ENCODE data around the gene DZIP1L.

The DZIP1L gene

GRCh38 chr3:138043266-138044029, 72.0 kb downstream of the DZIP1L start:
- no peak overlapping the region for H3K4me3 ChIP-seq

GRCh38 chr3:138042043-138042442, 73.4 kb downstream of the DZIP1L start:
- no peak overlapping the region for H3K27ac ChIP-seq
- no peak overlapping the region for H3K4me3 ChIP-seq

More at GRCh38 chr3:138043266-138044029, 72.0 kb downstream of the DZIP1L start:
- no peak overlapping the region for H3K27ac ChIP-seq

GRCh38 chr3:138038725-138039462, 76.5 kb downstream of the DZIP1L start:
- Histone ChIP-seq H3K27ac (no peak overlapping the region), H3K4me3 (no peak overlapping the region)

- Histone ChIP-seq H3K4me3 (no peak overlapping the region), H3K27ac (no peak overlapping the region)
These were observed 78.8 kb downstream of the DZIP1L start for GRCh38 chr3:138036572-138036971.

- Histone ChIP-seq H3K27ac (no peak overlapping the region), H3K4me3 (no peak overlapping the region)
These were observed 80.5 kb downstream of the DZIP1L start for GRCh38 chr3:138034918-138035317.

- no peak overlapping the region for H3K27ac ChIP-seq
These were observed 82.2 kb downstream of the DZIP1L start for GRCh38 chr3:138033202-138033691.

GRCh38 chr3:138032567-138032966, 82.8 kb downstream of the DZIP1L start:
- no peak overlapping the region for H3K27ac ChIP-seq
- H3K4me3 ChIP-seq: no peak overlapping the region

More at GRCh38 chr3:138033202-138033691, 82.2 kb downstream of the DZIP1L start:
- no peak overlapping the region for H3K4me3 ChIP-seq

- H3K27ac ChIP-seq: no peak overlapping the region
- no peak overlapping the region for H3K4me3 ChIP-seq
These were observed 83.9 kb downstream of the DZIP1L start for GRCh38 chr3:138031536-138031935.

- no peak overlapping the region for H3K4me3 ChIP-seq
- no peak overlapping the region for H3K27ac ChIP-seq
These were observed 84.6 kb downstream of the DZIP1L start for GRCh38 chr3:138030734-138031280.

- no peak overlapping the region for H3K4me3 ChIP-seq
- no peak overlapping the region for H3K27ac ChIP-seq
These were observed 87.6 kb downstream of the DZIP1L start for GRCh38 chr3:138027821-138028220.

- H3K27ac ChIP-seq: no peak overlapping the region
These were observed 89.9 kb downstream of the DZIP1L start for GRCh38 chr3:138025553-138025952.

GRCh38 chr3:138023754-138024153, 91.7 kb downstream of the DZIP1L start:
- H3K27ac ChIP-seq: no peak overlapping the region
- no peak overlapping the region for H3K4me3 ChIP-seq

More at GRCh38 chr3:138025553-138025952, 89.9 kb downstream of the DZIP1L start:
- H3K4me3 ChIP-seq: no peak overlapping the region

GRCh38 chr3:138019281-138020069, 95.9 kb downstream of the DZIP1L start:
- Histone ChIP-seq H3K4me3 (no peak overlapping the region), H3K27ac (no peak overlapping the region)

GRCh38 chr3:138016065-138016464, 99.3 kb downstream of the DZIP1L start:
- no peak overlapping the region for H3K27ac ChIP-seq
- no peak overlapping the region for H3K4me3 ChIP-seq

GRCh38 chr3:138012526-138012925, 102.9 kb downstream of the DZIP1L start:
- no peak overlapping the region for H3K4me3 ChIP-seq

More at GRCh38 chr3:138012526-138012925, 102.9 kb downstream of the DZIP1L start:
- no peak overlapping the region for H3K27ac ChIP-seq

Data from skin epidermis (tissue), 12 donors.